ENCODE data around the gene SLC22A16.

The SLC22A16 gene

GRCh38 chr6:110475066-110475653 is 1.3 kb downstream of the SLC22A16 start:
- TF ChIP-seq CTCF (IDR thresholded peaks at IDR 0.05) (no peak), ZFX (IDR thresholded peaks at IDR 0.05; ENCODE audit: borderline replicate concordance) (no peak)

GRCh38 chr6:110474500-110474899 is 1.9 kb downstream of the SLC22A16 start:
- no peak overlapping the region for H3K27ac ChIP-seq
- TF ChIP-seq ZFX (IDR thresholded peaks at IDR 0.05; ENCODE audit: borderline replicate concordance) (no peak), CTCF (IDR thresholded peaks at IDR 0.05) (no peak)

More at GRCh38 chr6:110475066-110475653, 1.3 kb downstream of the SLC22A16 start:
- no peak overlapping the region for H3K27ac ChIP-seq

- TF ChIP-seq CTCF (IDR thresholded peaks at IDR 0.05) (no peak), ZFX (IDR thresholded peaks at IDR 0.05; ENCODE audit: borderline replicate concordance) (no peak)
- no peak overlapping the region for H3K27ac ChIP-seq
These were observed 3.7 kb downstream of the SLC22A16 start for GRCh38 chr6:110472739-110473138.

GRCh38 chr6:110471726-110472365 is 4.6 kb downstream of the SLC22A16 start:
- no peak for TF ChIP-seq ZFX (IDR thresholded peaks at IDR 0.05; ENCODE audit: borderline replicate concordance)
- TF ChIP-seq CTCF (IDR thresholded peaks at IDR 0.05), result no peak
- H3K27ac ChIP-seq, result no peak overlapping the region

GRCh38 chr6:110468731-110469130 is 7.7 kb downstream of the SLC22A16 start:
- TF ChIP-seq CTCF (IDR thresholded peaks at IDR 0.05), result no peak
- TF ChIP-seq ZFX (IDR thresholded peaks at IDR 0.05; ENCODE audit: borderline replicate concordance), result no peak

GRCh38 chr6:110467566-110468140 is 8.8 kb downstream of the SLC22A16 start:
- H3K27ac ChIP-seq, result no peak overlapping the region
- TF ChIP-seq CTCF (IDR thresholded peaks at IDR 0.05) (no peak), ZFX (IDR thresholded peaks at IDR 0.05; ENCODE audit: borderline replicate concordance) (no peak)

More at GRCh38 chr6:110468731-110469130, 7.7 kb downstream of the SLC22A16 start:
- no peak overlapping the region for H3K27ac ChIP-seq

- TF ChIP-seq CTCF (IDR thresholded peaks at IDR 0.05), result no peak
- no peak for TF ChIP-seq ZFX (IDR thresholded peaks at IDR 0.05; ENCODE audit: borderline replicate concordance)
- no peak overlapping the region for H3K27ac ChIP-seq
These were observed 13.4 kb downstream of the SLC22A16 start for GRCh38 chr6:110462884-110463481.

All from 22Rv1 (cell line).